GM18873 (cell line): ENCODE measurements around the gene PAPPA.

Experiments
- ATAC-seq: cut with Tn5 transposase; IDR thresholded peaks from one replicate; pipeline ENCODE4 v1.9.1; 2021; ENCODE audit warnings: mild to moderate bottlenecking, moderate library complexity, moderate number of reproducible peaks; ENCODE audit not compliant: unreplicated experiment, low FRiP score

Gene PAPPA

GRCh38 chr9:116334546-116335150 lies 181.1 kb downstream of the PAPPA start:
- ATAC-seq = no peak

GRCh38 chr9:116335392-116335791 lies 181.8 kb downstream of the PAPPA start:
- no peak for ATAC-seq

GRCh38 chr9:116336133-116336862 lies 182.7 kb downstream of the PAPPA start:
- ATAC-seq = no peak

- no peak for ATAC-seq
Measured at GRCh38 chr9:116337015-116337414, 183.4 kb downstream of the PAPPA start.

- no peak for ATAC-seq
Measured at GRCh38 chr9:116340270-116340669, 186.7 kb downstream of the PAPPA start.

GRCh38 chr9:116342061-116342460 lies 188.5 kb downstream of the PAPPA start:
- ATAC-seq = no peak

- ATAC-seq = no peak
Measured at GRCh38 chr9:116342941-116343340, 189.3 kb downstream of the PAPPA start.

GRCh38 chr9:116344416-116344815 lies 190.8 kb downstream of the PAPPA start:
- no peak for ATAC-seq

GRCh38 chr9:116345393-116345792 lies 191.8 kb downstream of the PAPPA start:
- ATAC-seq = no peak

GRCh38 chr9:116345817-116346216 lies 192.2 kb downstream of the PAPPA start:
- no peak for ATAC-seq

- ATAC-seq = no peak
Measured at GRCh38 chr9:116349684-116350083, 196.1 kb downstream of the PAPPA start.

GRCh38 chr9:116350213-116350612 lies 196.6 kb downstream of the PAPPA start:
- ATAC-seq = no peak

GRCh38 chr9:116352958-116353357 lies 199.4 kb downstream of the PAPPA start:
- ATAC-seq = no peak

GRCh38 chr9:116355153-116355921 lies 201.7 kb downstream of the PAPPA start:
- ATAC-seq = no peak

GRCh38 chr9:116358251-116358650 lies 204.7 kb downstream of the PAPPA start:
- no peak for ATAC-seq

GRCh38 chr9:116360016-116360415 lies 206.4 kb downstream of the PAPPA start:
- no peak for ATAC-seq

- ATAC-seq = no peak
Measured at GRCh38 chr9:116360989-116361388, 207.4 kb downstream of the PAPPA start.

- no peak for ATAC-seq
Measured at GRCh38 chr9:116361547-116361946, 208.0 kb downstream of the PAPPA start.

- ATAC-seq = no peak
Measured at GRCh38 chr9:116362493-116362892, 208.9 kb downstream of the PAPPA start.

GRCh38 chr9:116365056-116365471 lies 211.5 kb downstream of the PAPPA start:
- ATAC-seq = no peak

- ATAC-seq = no peak
Measured at GRCh38 chr9:116366241-116366640, 212.7 kb downstream of the PAPPA start.
